Activated T-cell treated with anti-CD3 and anti-CD28 coated beads, Interleukin-2, amount 50 U/mL, for 72 hours (primary cell): ENCODE results near the gene SP1. TPM values are rescaled to one million over a fixed set of nuclear protein-coding genes. Genes with fewer than 3 reads are reported as not detected.
"Not testable (repeated sequence)": the region's sequence is repeated elsewhere in the genome, so short reads cannot be mapped to it uniquely, and the experiment has no call there.

ENCODE experiments used
- ATAC-seq, 2 donors: fragments of 150-1000 bp; cut with Tn5 transposase; replicated peaks in 1 of 2; 2 replicates each; pipeline ENCODE4 v1.10.0; 2021; ENCODE audit warnings: moderate library complexity in 2 of 2, mild to moderate bottlenecking in 1 of 2
- DNase-seq, 2 donors: peaks; one replicate each; pipeline ENCODE4 v3.0.0; 2021 to 2022; ENCODE audit warnings: mixed read lengths in 1 of 2
- H3K27ac Mint-ChIP-seq: one replicate; pipeline ENCODE4 v1.8.0; 2022; ENCODE audit warnings: mild to moderate bottlenecking, moderate library complexity, mixed read lengths
- H3K27me3 Mint-ChIP-seq: one replicate; pipeline ENCODE4 v1.8.0; 2022; ENCODE audit warnings: low read depth, mixed read lengths
- H3K36me3 Mint-ChIP-seq, 2 donors: one replicate each; pipeline ENCODE4 v1.8.0; 2022; ENCODE audit warnings: mixed read lengths in 2 of 2, mild to moderate bottlenecking in 1 of 2; ENCODE audit not compliant: insufficient read depth in 2 of 2
- H3K4me1 Mint-ChIP-seq: one replicate; pipeline ENCODE4 v1.8.0; 2022; ENCODE audit warnings: low read depth, mixed read lengths
- H3K4me3 Mint-ChIP-seq, 2 donors: one replicate each; pipeline ENCODE4 v1.8.0; 2022; ENCODE audit warnings: mild to moderate bottlenecking in 2 of 2, mixed read lengths in 2 of 2, moderate library complexity in 2 of 2
- H3K9me3 Mint-ChIP-seq, 2 donors: one replicate each; pipeline ENCODE4 v1.8.0; 2022; ENCODE audit warnings: mixed read lengths in 2 of 2
- total RNA-seq, 2 donors: library from RNA; stranded (reverse); gene quantifications; one replicate each; pipeline ENCODE4 v1.2.3, GENCODE V29; 2022

Gene SP1
- total RNA-seq, 2 donors from 2014 or later, result 110 to 121 TPM

DNA sequence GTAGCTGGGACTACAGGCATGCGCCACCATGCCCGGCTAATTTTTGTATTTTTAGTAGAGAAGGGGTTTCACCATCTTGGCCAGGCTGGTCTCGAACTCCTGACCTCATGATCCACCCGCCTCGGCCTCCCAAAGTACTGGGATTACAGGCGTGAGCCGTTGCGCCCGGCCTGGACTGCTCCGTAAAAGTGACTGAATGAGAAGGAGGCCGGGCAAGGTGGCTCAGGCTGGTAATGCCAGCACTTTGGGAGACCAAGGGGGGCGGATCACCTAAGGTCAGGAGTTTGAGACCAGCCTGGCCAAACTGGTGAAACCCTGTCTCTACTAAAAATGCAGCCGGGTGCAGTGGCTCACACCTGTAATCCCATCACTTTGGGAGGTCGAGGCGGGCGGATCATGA is 22.4 kb downstream of the SP1 start:
- H3K4me3 Mint-ChIP-seq, DNase-seq, H3K9me3 Mint-ChIP-seq, H3K27me3 Mint-ChIP-seq, ATAC-seq, H3K27ac Mint-ChIP-seq: not testable (repeated sequence)
- H3K36me3 Mint-ChIP-seq, result peaks cover 3 to 30% of the 10 kb centered on the region in 2 donors
- peaks cover 26% of the 10 kb centered on the region for H3K4me1 Mint-ChIP-seq

DNA sequence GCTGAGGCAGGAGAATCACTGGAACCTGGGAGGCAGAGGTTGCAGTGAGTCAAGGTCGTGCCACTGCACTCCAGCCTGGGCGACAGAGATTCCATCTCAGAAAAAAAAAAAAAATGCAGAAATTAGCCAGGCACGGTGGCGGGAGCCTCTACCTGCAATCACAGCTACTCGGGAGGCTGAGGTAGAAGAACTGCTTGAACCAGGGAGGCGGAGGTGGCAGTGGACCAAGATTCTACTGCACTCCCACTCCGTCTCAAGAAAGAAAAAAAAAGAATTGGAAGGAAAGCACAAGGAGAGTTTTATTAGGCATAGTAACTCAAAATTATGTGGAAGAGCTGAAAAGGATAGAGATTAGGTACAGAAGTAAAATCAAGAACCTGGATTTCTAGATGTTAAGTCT is 22.9 kb downstream of the SP1 start:
- Mint-ChIP-seq H3K27ac (no peak overlapping the region), H3K4me3 (no peak overlapping the region), H3K36me3 (peaks cover 3 to 30% of the 10 kb centered on the region in 2 donors), H3K27me3 (no peaks in the 10 kb centered on the region), H3K9me3 (no peaks in the 10 kb centered on the region), H3K4me1 (peaks cover 21% of the 10 kb centered on the region)
- ATAC-seq (no peak), DNase-seq (no peak)

DNA sequence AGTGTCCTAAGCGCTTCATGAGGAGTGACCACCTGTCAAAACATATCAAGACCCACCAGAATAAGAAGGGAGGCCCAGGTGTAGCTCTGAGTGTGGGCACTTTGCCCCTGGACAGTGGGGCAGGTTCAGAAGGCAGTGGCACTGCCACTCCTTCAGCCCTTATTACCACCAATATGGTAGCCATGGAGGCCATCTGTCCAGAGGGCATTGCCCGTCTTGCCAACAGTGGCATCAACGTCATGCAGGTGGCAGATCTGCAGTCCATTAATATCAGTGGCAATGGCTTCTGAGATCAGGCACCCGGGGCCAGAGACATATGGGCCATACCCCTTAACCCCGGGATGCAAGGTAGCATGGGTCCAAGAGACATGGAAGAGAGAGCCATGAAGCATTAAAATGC is 31.0 kb downstream of the SP1 start:
- Mint-ChIP-seq H3K9me3 (no peaks in the 10 kb centered on the region), H3K27ac (no peak overlapping the region), H3K36me3 (peaks cover 15 to 31% of the 10 kb centered on the region in 2 donors), H3K4me1 (peaks cover 40% of the 10 kb centered on the region), H3K4me3 (no peak overlapping the region), H3K27me3 (no peaks in the 10 kb centered on the region)
- ATAC-seq, result no peak
- no peak for DNase-seq

DNA sequence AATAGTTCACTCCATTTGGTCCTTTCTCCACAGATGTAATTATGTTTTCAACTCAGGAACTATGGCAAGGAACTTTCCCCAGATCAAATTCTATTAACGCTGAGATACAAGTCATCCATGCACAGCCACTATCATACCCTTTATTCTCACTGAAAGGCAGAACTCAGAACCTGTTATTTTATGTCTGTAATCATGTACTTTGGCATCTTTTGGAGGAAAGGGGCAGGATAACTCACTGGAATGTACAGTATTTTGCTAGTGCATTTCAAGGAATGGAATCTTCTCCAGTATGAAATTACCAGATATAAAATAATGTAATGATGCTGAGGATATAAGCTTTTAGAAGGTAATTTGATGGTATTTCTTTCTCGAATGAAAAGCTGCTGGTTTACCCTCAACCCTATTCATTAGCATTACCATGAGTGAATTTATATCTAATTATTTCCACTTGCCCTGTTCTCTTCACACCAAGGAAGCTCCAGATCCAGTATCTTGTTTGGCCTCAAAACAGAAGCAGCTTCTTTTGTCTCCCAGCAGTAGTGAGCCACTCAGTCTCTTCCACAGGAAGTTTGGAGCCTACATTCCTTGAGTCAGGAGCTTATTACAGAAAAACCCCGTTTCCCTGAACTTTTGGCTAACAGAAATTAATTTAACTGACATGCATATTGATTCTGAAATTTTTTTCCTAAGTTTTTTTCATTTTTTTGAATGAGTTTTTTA is 33.7 kb downstream of the SP1 start:
- Mint-ChIP-seq H3K4me1 (peaks cover 66% of the 10 kb centered on the region), H3K36me3 (peaks cover 12 to 26% of the 10 kb centered on the region in 2 donors), H3K27me3 (no peaks in the 10 kb centered on the region), H3K4me3 (no peak overlapping the region), H3K9me3 (no peaks in the 10 kb centered on the region), H3K27ac (peak overlapping the region; percentile 55)
- ATAC-seq (no peak), DNase-seq (no peak)

DNA sequence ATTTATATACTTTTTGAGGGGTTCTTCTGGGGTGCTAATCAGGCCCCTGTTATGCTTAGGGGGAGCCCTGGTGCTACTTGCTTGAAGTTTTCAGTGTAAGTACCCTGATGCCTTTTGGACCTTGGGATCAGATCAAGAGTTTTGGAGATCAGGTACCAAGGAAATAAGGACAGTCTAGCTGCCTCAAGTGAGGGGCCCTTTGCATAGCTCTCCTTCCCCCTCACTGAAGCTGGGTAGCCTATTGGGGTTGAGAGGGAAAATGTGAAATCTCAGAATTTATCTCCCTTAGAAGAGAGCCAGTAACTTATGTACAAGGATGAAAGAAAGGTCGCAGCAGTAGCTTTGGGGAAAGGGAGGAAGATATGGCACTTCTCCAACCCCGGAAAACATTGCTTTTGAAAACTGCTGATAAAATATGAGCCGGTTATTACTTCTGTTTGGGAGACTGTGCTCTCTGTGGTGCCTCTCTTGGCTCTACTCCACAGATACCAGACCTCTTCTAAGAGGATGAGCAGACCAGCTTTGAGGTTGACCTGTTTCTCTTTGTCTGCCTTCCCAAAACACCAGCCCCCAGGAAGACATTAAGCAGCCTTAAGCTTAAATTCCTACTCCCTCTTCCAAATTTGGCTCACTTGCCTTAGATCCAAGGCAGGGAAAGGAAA is 34.9 kb downstream of the SP1 start:
- DNase-seq (no peak), ATAC-seq (no peak)
- H3K4me1 Mint-ChIP-seq, result peaks cover 71% of the 10 kb centered on the region
- no peaks in the 10 kb centered on the region for H3K27me3 Mint-ChIP-seq
- no peaks in the 10 kb centered on the region for H3K9me3 Mint-ChIP-seq
- no peak overlapping the region for H3K27ac Mint-ChIP-seq
- peaks cover 10 to 18% of the 10 kb centered on the region in 2 donors for H3K36me3 Mint-ChIP-seq
- no peak overlapping the region for H3K4me3 Mint-ChIP-seq

DNA sequence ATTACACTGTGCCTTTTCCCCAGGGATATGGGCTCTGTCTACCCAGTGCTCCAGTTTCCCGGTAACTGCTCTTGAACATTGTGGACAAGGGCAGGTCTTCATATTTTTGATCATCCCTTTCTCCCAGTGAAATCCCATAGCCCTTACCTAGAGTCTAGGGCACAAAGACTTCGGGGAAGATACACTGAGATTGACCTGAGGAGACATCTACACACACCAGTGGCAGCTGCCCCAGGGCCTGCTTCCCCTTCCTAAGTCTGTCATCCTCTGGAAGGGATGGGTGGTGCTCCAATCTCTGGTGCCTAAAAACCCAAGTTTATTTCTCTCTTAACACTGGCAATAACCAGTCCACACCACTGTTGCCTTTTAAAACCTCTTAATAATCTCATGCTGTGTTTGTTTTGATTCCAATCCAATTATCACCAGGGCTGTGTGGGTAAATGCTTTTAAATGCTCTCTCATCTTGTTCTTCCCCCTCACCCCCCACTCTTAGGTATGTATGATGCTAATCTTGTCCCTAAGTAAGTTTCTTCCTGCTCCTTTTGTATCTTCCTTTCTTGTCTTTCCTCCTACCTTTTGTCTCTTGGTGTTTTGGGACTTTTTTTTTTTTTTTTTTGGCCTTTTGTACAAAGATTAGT is 35.9 kb downstream of the SP1 start:
- not testable (repeated sequence) for H3K4me3 Mint-ChIP-seq, ATAC-seq, H3K9me3 Mint-ChIP-seq, DNase-seq, H3K27me3 Mint-ChIP-seq
- H3K27ac Mint-ChIP-seq, result peak overlapping the region; percentile 88
- peaks cover 72% of the 10 kb centered on the region for H3K4me1 Mint-ChIP-seq
- H3K36me3 Mint-ChIP-seq, result peaks cover 7 to 12% of the 10 kb centered on the region in 2 donors

DNA sequence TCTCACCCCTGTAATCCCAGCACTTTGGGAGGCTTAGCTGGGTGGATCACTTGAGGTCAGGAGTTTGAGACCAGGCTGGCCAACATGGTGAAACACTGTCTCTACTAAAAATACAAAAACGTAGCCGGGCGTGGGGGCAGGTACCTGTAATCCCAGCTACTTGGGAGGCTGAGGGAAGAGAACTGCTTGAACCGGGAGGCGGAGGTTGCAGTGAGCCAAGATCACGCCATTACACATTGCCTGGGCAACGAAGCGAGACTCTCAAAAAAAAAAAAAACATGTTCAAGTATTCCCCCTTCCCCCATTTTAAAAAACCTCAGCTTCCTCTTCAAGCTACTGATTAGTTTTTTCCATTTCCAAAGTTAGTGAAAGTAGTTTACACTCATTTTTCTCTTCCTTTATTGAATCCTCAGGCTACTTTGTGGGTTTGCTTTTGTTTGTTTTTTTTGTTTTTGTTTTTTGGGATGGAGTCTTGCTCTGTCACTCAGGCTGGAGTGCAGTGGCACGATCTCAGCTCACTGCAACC is 37.4 kb downstream of the SP1 start:
- Mint-ChIP-seq H3K4me3 (peak overlapping the region; percentile 7 to 57), H3K4me1 (peaks cover 73% of the 10 kb centered on the region), H3K27ac (peak overlapping the region; percentile 41)
- DNase-seq, H3K9me3 Mint-ChIP-seq, H3K27me3 Mint-ChIP-seq, H3K36me3 Mint-ChIP-seq: not testable (repeated sequence)
- ATAC-seq, result peak in 1 of 2 donors; percentile 22

DNA sequence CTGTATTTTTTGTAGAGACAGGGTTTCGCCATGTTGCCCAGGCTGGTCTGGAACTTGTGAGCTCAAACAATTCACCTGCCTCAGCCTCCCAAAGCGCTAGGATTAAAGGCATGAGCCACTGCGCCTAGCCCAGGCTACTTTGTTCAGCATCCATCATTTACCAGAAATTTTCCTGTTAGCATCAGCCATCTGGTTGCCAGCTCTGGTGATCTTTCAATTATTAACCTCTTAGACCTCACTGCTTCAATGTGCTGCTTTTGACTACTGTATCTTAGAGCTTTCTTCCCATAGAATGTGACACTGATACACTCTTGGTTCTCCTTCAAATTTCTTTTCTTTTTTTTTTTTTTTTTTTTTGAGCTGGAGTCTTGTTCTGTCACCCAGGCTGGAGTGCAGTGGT is 38.2 kb downstream of the SP1 start:
- H3K36me3 Mint-ChIP-seq, result peaks cover 0 to 2% of the 10 kb centered on the region in 2 donors
- H3K27ac Mint-ChIP-seq, result no peak overlapping the region
- ATAC-seq, result no peak

DNA sequence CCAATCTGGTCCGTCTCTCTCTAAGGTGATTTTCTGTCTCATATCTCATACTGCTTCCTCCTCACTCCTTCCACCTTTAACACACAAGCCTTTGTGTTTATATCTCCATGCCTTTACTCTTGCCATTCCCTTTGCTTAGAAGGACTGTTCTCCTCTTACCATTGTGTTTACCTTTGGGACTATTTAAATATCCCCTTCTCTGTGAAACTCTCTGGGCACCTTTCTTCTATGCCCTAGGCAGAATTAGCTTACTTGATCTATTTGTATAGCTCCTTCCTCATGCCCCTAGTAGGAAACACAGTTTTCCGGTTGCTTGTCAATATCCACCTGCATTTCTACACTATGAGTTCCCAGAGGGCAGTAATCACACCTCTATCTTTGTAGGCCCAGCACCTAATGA is 39.8 kb downstream of the SP1 start:
- Mint-ChIP-seq H3K36me3 (peaks cover 0 to 2% of the 10 kb centered on the region in 2 donors), H3K4me3 (no peak overlapping the region), H3K27ac (no peak overlapping the region), H3K4me1 (peaks cover 60% of the 10 kb centered on the region), H3K27me3 (no peaks in the 10 kb centered on the region), H3K9me3 (no peaks in the 10 kb centered on the region)
- no peak for ATAC-seq
- no peak for DNase-seq

More for the DNA sequence above, 38.2 kb downstream of the SP1 start:
- Mint-ChIP-seq H3K4me3 (peak overlapping the region in 1 of 2 donors; percentile 3), H3K4me1 (peaks cover 64% of the 10 kb centered on the region), H3K9me3 (no peaks in the 10 kb centered on the region), H3K27me3 (no peaks in the 10 kb centered on the region)
- no peak for DNase-seq

DNA sequence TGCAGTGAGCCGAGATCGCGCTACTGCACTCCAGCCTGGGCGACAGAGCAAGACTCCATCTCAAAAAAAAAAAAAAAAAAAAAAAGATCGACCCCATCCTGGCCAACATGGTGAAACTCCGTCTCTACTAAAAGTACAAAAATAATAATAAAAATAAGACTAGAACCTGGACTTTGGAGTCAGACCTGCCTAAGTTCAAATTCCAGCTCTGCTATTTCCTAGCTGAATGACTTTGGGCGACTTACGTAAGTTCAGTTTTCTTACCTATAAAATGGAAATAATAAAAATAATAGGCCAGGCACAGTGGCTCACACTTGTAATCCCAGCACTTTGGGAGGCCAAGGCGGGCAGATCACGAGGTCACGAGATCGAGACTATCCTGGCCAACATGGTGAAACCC is 42.3 kb downstream of the SP1 start:
- not testable (repeated sequence) for H3K9me3 Mint-ChIP-seq, ATAC-seq, H3K27me3 Mint-ChIP-seq, H3K4me3 Mint-ChIP-seq, H3K36me3 Mint-ChIP-seq, H3K27ac Mint-ChIP-seq, DNase-seq
- H3K4me1 Mint-ChIP-seq, result peaks cover 41% of the 10 kb centered on the region

DNA sequence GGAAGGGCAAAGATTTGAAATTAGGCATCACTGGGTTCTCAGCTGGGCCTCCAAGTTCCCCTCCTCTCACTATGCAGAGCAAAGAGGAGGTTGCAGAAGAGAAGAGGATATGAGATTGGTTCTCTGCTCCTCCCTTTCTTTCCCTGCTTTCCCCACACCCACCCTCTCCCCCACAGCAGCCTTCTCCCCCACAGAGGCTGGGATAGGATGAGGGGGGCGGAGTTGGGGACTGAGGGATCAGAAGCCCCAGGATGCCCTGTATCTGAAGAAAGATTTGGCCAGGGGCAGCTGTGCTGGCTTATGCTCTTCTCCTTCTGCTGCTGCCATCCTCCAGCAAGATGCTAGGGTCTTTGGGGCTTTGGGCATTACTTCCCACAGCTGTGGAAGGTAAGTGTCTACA is 43.6 kb downstream of the SP1 start, which contains the start of gene AMHR2:
TSS of gene AMHR2 (plus strand) at position 259 of the 400 bp plus-strand sequence. CDS start at position 339, 80 bp downstream.
- H3K9me3 Mint-ChIP-seq, result no peaks in the 10 kb centered on the region
- H3K27ac Mint-ChIP-seq, result no peak within 1 kb of the TSS
- H3K27me3 Mint-ChIP-seq, result no peaks in the 10 kb centered on the region
- ATAC-seq (no peak), DNase-seq (no peak)
- H3K4me1 Mint-ChIP-seq, result peaks cover 40% of the 10 kb centered on the region
- no peaks in the 10 kb centered on the region for H3K36me3 Mint-ChIP-seq
- H3K4me3 Mint-ChIP-seq, result no peak within 1 kb of the TSS

DNA sequence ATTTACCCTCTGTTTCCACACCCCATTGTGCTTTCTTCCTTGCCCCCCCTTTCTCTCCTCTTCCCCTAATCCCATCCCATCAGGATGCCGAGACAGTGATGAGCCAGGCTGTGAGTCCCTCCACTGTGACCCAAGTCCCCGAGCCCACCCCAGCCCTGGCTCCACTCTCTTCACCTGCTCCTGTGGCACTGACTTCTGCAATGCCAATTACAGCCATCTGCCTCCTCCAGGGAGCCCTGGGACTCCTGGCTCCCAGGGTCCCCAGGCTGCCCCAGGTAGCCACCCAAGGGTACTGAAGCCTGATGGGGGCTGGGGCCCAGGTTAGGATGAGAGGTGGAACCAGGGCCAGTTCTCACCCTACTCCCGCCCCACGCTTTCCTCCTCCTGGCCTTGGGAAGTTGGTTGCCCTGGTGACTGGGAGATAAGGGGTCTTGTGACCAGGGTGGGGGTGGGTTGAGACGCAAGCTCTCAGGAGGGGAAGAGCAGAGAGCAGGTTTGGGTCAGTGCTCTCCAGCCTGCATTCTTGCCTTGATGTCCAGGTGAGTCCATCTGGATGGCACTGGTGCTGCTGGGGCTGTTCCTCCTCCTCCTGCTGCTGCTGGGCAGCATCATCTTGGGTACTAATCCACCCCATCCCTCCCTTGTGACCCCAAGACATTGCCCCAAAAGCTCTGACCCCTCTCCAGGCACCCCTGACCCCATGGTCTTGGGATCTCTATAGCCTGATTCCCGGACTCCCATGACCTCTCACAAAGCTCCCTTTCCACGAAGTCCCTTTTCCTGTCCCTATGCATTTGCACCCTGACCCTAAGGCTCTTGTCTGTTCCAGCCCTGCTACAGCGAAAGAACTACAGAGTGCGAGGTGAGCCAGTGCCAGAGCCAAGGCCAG is 44.9 kb downstream of the SP1 start:
- H3K27ac Mint-ChIP-seq, result no peak overlapping the region
- no peaks in the 10 kb centered on the region for H3K27me3 Mint-ChIP-seq
- DNase-seq (no peak), ATAC-seq (no peak)
- no peaks in the 10 kb centered on the region for H3K36me3 Mint-ChIP-seq
- peaks cover 33% of the 10 kb centered on the region for H3K4me1 Mint-ChIP-seq
- H3K9me3 Mint-ChIP-seq, result no peaks in the 10 kb centered on the region
- H3K4me3 Mint-ChIP-seq, result no peak overlapping the region
